Testis (tissue), 2 donors: ENCODE measurements around the gene RBMS2.

ENCODE experiments used
- CTCF ChIP-seq, 3 experiments: fragments of 450-650 bp in 2 of 3; fragments of 200-600 bp in 1 of 3; sonication (generic) in 1 of 3; IDR thresholded peaks; one replicate each; pipeline ENCODE4 v1.5.1; 2016 to 2019; ENCODE audit warnings: antibody characterized with exemption in 3 of 3, mild to moderate bottlenecking in 2 of 3, moderate library complexity in 1 of 3
- POLR2A ChIP-seq: fragments of 450-650 bp; IDR thresholded peaks from one replicate; pipeline ENCODE4 v1.6.1; 2017; ENCODE audit warnings: antibody characterized with exemption, mild to moderate bottlenecking, moderate library complexity

- no peak for TF ChIP-seq CTCF (IDR thresholded peaks at IDR 0.05)
- TF ChIP-seq POLR2A = no peak
Observed at GRCh38 chr12:56521590-56522371, at the start of gene RBMS2.
